OCI-LY3 (cell line): Measurements from ENCODE around the gene KIR2DL3.
"Not testable (repeated sequence)": the region's sequence is repeated elsewhere in the genome, so short reads cannot be mapped to it uniquely, and the experiment has no call there.

Experiments
- H2AFZ ChIP-seq: fragments of 200-600, 300-600 bp; shearing (Covaris generic); 2 replicates; pipeline ENCODE4 v1.6.0; 2014; ENCODE audit warnings: antibody characterized with exemption, low read depth, low read length
- H3K27ac ChIP-seq: fragments of 200-600, 300-600 bp; sonication (generic); 2 replicates; pipeline ENCODE4 v1.5.1; 2014; ENCODE audit warnings: mild to moderate bottlenecking, low read length, moderate library complexity, mixed read lengths
- H3K27me3 ChIP-seq: fragments of 200-600, 300-600 bp; sonication (generic); 2 replicates; pipeline ENCODE4 v1.6.1; 2014; ENCODE audit warnings: low read depth, low read length, mixed read lengths
- H3K36me3 ChIP-seq: fragments of 200-600, 300-600 bp; sonication (generic); replicated peaks from 2 replicates; pipeline ENCODE3; 2014; ENCODE audit warnings: low read depth, low read length, mixed read lengths
- H3K4me1 ChIP-seq: fragments of 300-600, 200-600 bp; sonication (generic); 2 replicates; pipeline ENCODE4 v1.6.1; 2014; ENCODE audit warnings: low read length, mixed read lengths
- H3K4me2 ChIP-seq: fragments of 200-600, 300-600 bp; sonication (generic); 2 replicates; pipeline ENCODE4 v1.6.1; 2014; ENCODE audit warnings: low read length, mixed read lengths
- H3K4me3 ChIP-seq: fragments of 300-600, 200-600 bp; sonication (generic); 2 replicates; pipeline ENCODE4 v1.5.1; 2014; ENCODE audit warnings: antibody characterized with exemption, mild to moderate bottlenecking, low read length, moderate library complexity
- H3K79me2 ChIP-seq: fragments of 300-600, 200-600 bp; shearing (Covaris generic); 2 replicates; pipeline ENCODE4 v1.6.1; 2014; ENCODE audit warnings: mild to moderate bottlenecking, low read length, mixed read lengths
- H3K9ac ChIP-seq: fragments of 300-600, 200-600 bp; shearing (Covaris generic); 2 replicates; pipeline ENCODE4 v1.6.0; 2014; ENCODE audit warnings: mild to moderate bottlenecking, low read length, moderate library complexity
- H3K9me3 ChIP-seq: fragments of 200-600, 300-600 bp; shearing (Covaris generic); 2 replicates; pipeline ENCODE4 v1.6.1; 2014; ENCODE audit warnings: low read length, mixed read lengths; ENCODE audit not compliant: insufficient read depth
- H4K20me1 ChIP-seq: fragments of 200-600, 300-600 bp; sonication (generic); 2 replicates; pipeline ENCODE4 v1.6.1; 2016; ENCODE audit warnings: low read length, mixed read lengths; ENCODE audit not compliant: insufficient read depth
- CTCF ChIP-seq: fragments of 200-600, 300-600 bp; sonication (generic); IDR thresholded peaks from 2 replicates; pipeline ENCODE4 v1.5.1; 2014; ENCODE audit warnings: antibody characterized with exemption, low read length, low read depth
- EZH2phosphoT487 ChIP-seq: fragments of 200-600 bp; shearing (Covaris generic); IDR thresholded peaks from 2 replicates; pipeline ENCODE4 v1.6.1; 2018; ENCODE audit warnings: antibody characterized with exemption, mixed run types, low read depth

Gene KIR2DL3

GRCh38 chr19:54696117-54696548 is 42.2 kb upstream of the KIR2DL3 start:
- H3K79me2 ChIP-seq: no peaks in the 10 kb centered on the region
- H3K27me3 ChIP-seq: peaks cover 30% of the 10 kb centered on the region
- no peak overlapping the region for H3K9ac ChIP-seq
- no peak overlapping the region for H2AFZ ChIP-seq
- no peaks in the 10 kb centered on the region for H3K36me3 ChIP-seq
- H3K4me1 ChIP-seq: 0 out of 2 replicates have a peak, but pooled peaks cover 4% of the 10 kb centered on the region
- no peaks in the 10 kb centered on the region for H3K9me3 ChIP-seq
- TF ChIP-seq EZH2phosphoT487 (no peak), CTCF (no peak)
- H3K4me2 ChIP-seq: no peak overlapping the region
- H3K27ac ChIP-seq: no peak overlapping the region
- H3K4me3 ChIP-seq: no peak overlapping the region
- no peaks in the 10 kb centered on the region for H4K20me1 ChIP-seq

GRCh38 chr19:54696766-54697165 is 41.5 kb upstream of the KIR2DL3 start:
- no peak overlapping the region for H3K9ac ChIP-seq
- H3K4me2 ChIP-seq: no peak overlapping the region
- TF ChIP-seq EZH2phosphoT487 (no peak), CTCF (no peak)
- H3K9me3 ChIP-seq: no peaks in the 10 kb centered on the region
- no peak overlapping the region for H3K4me3 ChIP-seq
- no peaks in the 10 kb centered on the region for H4K20me1 ChIP-seq
- 0 out of 2 replicates have a peak, but pooled peaks cover 4% of the 10 kb centered on the region for H3K4me1 ChIP-seq
- no peak overlapping the region for H2AFZ ChIP-seq
- no peak overlapping the region for H3K27ac ChIP-seq
- H3K36me3 ChIP-seq: no peaks in the 10 kb centered on the region
- peaks cover 29% of the 10 kb centered on the region for H3K27me3 ChIP-seq
- no peaks in the 10 kb centered on the region for H3K79me2 ChIP-seq

- H2AFZ ChIP-seq, H3K4me1 ChIP-seq, H3K4me2 ChIP-seq, H4K20me1 ChIP-seq, H3K27ac ChIP-seq, H3K9me3 ChIP-seq, H3K9ac ChIP-seq, H3K79me2 ChIP-seq, H3K4me3 ChIP-seq, H3K36me3 ChIP-seq: not testable (repeated sequence)
- H3K27me3 ChIP-seq: peaks cover 25% of the 10 kb centered on the region
Measured at GRCh38 chr19:54697716-54698115, 40.6 kb upstream of the KIR2DL3 start.

- Histone ChIP-seq H4K20me1 (no peaks in the 10 kb centered on the region), H3K9me3 (no peaks in the 10 kb centered on the region), H3K4me1 (no peaks in the 10 kb centered on the region), H3K27me3 (peaks cover 26% of the 10 kb centered on the region), H3K79me2 (no peaks in the 10 kb centered on the region), H3K9ac (no peak overlapping the region), H3K36me3 (no peaks in the 10 kb centered on the region), H3K4me2 (no peak overlapping the region), H3K4me3 (no peak overlapping the region), H3K27ac (no peak overlapping the region), H2AFZ (no peak overlapping the region)
- no peak for TF ChIP-seq CTCF
- TF ChIP-seq EZH2phosphoT487: no peak
Measured at GRCh38 chr19:54704928-54705327, 33.4 kb upstream of the KIR2DL3 start.

- no peak for TF ChIP-seq EZH2phosphoT487
- no peak for TF ChIP-seq CTCF
- no peak overlapping the region for H2AFZ ChIP-seq
- H3K4me2 ChIP-seq: no peak overlapping the region
- H3K36me3 ChIP-seq: no peaks in the 10 kb centered on the region
- no peaks in the 10 kb centered on the region for H3K9me3 ChIP-seq
- peaks cover 14% of the 10 kb centered on the region for H3K27me3 ChIP-seq
- H3K4me3 ChIP-seq: no peak overlapping the region
- H3K4me1 ChIP-seq: no peaks in the 10 kb centered on the region
- no peak overlapping the region for H3K27ac ChIP-seq
- H4K20me1 ChIP-seq: no peaks in the 10 kb centered on the region
- no peaks in the 10 kb centered on the region for H3K79me2 ChIP-seq
- no peak overlapping the region for H3K9ac ChIP-seq
Measured at GRCh38 chr19:54707962-54708361, 30.4 kb upstream of the KIR2DL3 start.
